OCI-LY3 (cell line): Measurements from ENCODE around the gene GRM4.

Source experiments
- H2AFZ ChIP-seq: fragments of 200-600, 300-600 bp; shearing (Covaris generic); 2 replicates; pipeline ENCODE4 v1.6.0; 2014; ENCODE audit warnings: antibody characterized with exemption, low read depth, low read length
- H3K27ac ChIP-seq: fragments of 200-600, 300-600 bp; sonication (generic); 2 replicates; pipeline ENCODE4 v1.5.1; 2014; ENCODE audit warnings: mild to moderate bottlenecking, low read length, moderate library complexity, mixed read lengths
- H3K27me3 ChIP-seq: fragments of 200-600, 300-600 bp; sonication (generic); 2 replicates; pipeline ENCODE4 v1.6.1; 2014; ENCODE audit warnings: low read depth, low read length, mixed read lengths
- H3K36me3 ChIP-seq: fragments of 200-600, 300-600 bp; sonication (generic); replicated peaks from 2 replicates; pipeline ENCODE3; 2014; ENCODE audit warnings: low read depth, low read length, mixed read lengths
- H3K4me1 ChIP-seq: fragments of 300-600, 200-600 bp; sonication (generic); 2 replicates; pipeline ENCODE4 v1.6.1; 2014; ENCODE audit warnings: low read length, mixed read lengths
- H3K4me2 ChIP-seq: fragments of 200-600, 300-600 bp; sonication (generic); 2 replicates; pipeline ENCODE4 v1.6.1; 2014; ENCODE audit warnings: low read length, mixed read lengths
- H3K4me3 ChIP-seq: fragments of 300-600, 200-600 bp; sonication (generic); 2 replicates; pipeline ENCODE4 v1.5.1; 2014; ENCODE audit warnings: antibody characterized with exemption, mild to moderate bottlenecking, low read length, moderate library complexity
- H3K79me2 ChIP-seq: fragments of 300-600, 200-600 bp; shearing (Covaris generic); 2 replicates; pipeline ENCODE4 v1.6.1; 2014; ENCODE audit warnings: mild to moderate bottlenecking, low read length, mixed read lengths
- H3K9ac ChIP-seq: fragments of 300-600, 200-600 bp; shearing (Covaris generic); 2 replicates; pipeline ENCODE4 v1.6.0; 2014; ENCODE audit warnings: mild to moderate bottlenecking, low read length, moderate library complexity
- H3K9me3 ChIP-seq: fragments of 200-600, 300-600 bp; shearing (Covaris generic); 2 replicates; pipeline ENCODE4 v1.6.1; 2014; ENCODE audit warnings: low read length, mixed read lengths; ENCODE audit not compliant: insufficient read depth
- H4K20me1 ChIP-seq: fragments of 200-600, 300-600 bp; sonication (generic); 2 replicates; pipeline ENCODE4 v1.6.1; 2016; ENCODE audit warnings: low read length, mixed read lengths; ENCODE audit not compliant: insufficient read depth
- CTCF ChIP-seq: fragments of 200-600, 300-600 bp; sonication (generic); IDR thresholded peaks from 2 replicates; pipeline ENCODE4 v1.5.1; 2014; ENCODE audit warnings: antibody characterized with exemption, low read length, low read depth
- EZH2phosphoT487 ChIP-seq: fragments of 200-600 bp; shearing (Covaris generic); IDR thresholded peaks from 2 replicates; pipeline ENCODE4 v1.6.1; 2018; ENCODE audit warnings: antibody characterized with exemption, mixed run types, low read depth

Gene GRM4

GRCh38 chr6:34113532-34113931 lies 32.4 kb downstream of the GRM4 start:
- TF ChIP-seq EZH2phosphoT487 (no peak), CTCF (no peak)

GRCh38 chr6:34112126-34112525 lies 33.8 kb downstream of the GRM4 start:
- no peak overlapping the region for H3K27ac ChIP-seq
- H3K9ac ChIP-seq: no peak overlapping the region
- H3K4me2 ChIP-seq: no peak overlapping the region
- H2AFZ ChIP-seq: no peak overlapping the region
- no peaks in the 10 kb centered on the region for H3K9me3 ChIP-seq
- no peak for TF ChIP-seq EZH2phosphoT487
- no peak for TF ChIP-seq CTCF
- H3K4me3 ChIP-seq: no peak overlapping the region
- no peaks in the 10 kb centered on the region for H3K4me1 ChIP-seq
- no peaks in the 10 kb centered on the region for H3K79me2 ChIP-seq
- H3K27me3 ChIP-seq: peaks cover 13% of the 10 kb centered on the region
- no peaks in the 10 kb centered on the region for H3K36me3 ChIP-seq
- no peaks in the 10 kb centered on the region for H4K20me1 ChIP-seq

More at GRCh38 chr6:34113532-34113931, 32.4 kb downstream of the GRM4 start:
- H3K36me3 ChIP-seq: no peaks in the 10 kb centered on the region
- no peak overlapping the region for H3K27ac ChIP-seq
- no peak overlapping the region for H3K9ac ChIP-seq
- no peaks in the 10 kb centered on the region for H4K20me1 ChIP-seq
- no peak overlapping the region for H3K4me2 ChIP-seq
- no peaks in the 10 kb centered on the region for H3K79me2 ChIP-seq
- no peaks in the 10 kb centered on the region for H3K9me3 ChIP-seq
- no peak overlapping the region for H2AFZ ChIP-seq
- H3K4me1 ChIP-seq: no peaks in the 10 kb centered on the region
- peaks cover 13% of the 10 kb centered on the region for H3K27me3 ChIP-seq
- no peak overlapping the region for H3K4me3 ChIP-seq

- no peak overlapping the region for H3K4me2 ChIP-seq
- TF ChIP-seq CTCF (no peak), EZH2phosphoT487 (no peak)
Observed at GRCh38 chr6:34110610-34111009, 35.3 kb downstream of the GRM4 start.

GRCh38 chr6:34108176-34108575 lies 37.7 kb downstream of the GRM4 start:
- H4K20me1 ChIP-seq: no peaks in the 10 kb centered on the region
- peaks cover 9% of the 10 kb centered on the region; the same call in 1 of the 2 replicates for H3K27me3 ChIP-seq

More at GRCh38 chr6:34110610-34111009, 35.3 kb downstream of the GRM4 start:
- Histone ChIP-seq H2AFZ (no peak overlapping the region), H4K20me1 (no peaks in the 10 kb centered on the region), H3K4me1 (no peaks in the 10 kb centered on the region), H3K9me3 (no peaks in the 10 kb centered on the region), H3K4me3 (no peak overlapping the region), H3K27me3 (peaks cover 13% of the 10 kb centered on the region), H3K9ac (no peak overlapping the region), H3K27ac (no peak overlapping the region), H3K79me2 (no peaks in the 10 kb centered on the region), H3K36me3 (no peaks in the 10 kb centered on the region)

More at GRCh38 chr6:34108176-34108575, 37.7 kb downstream of the GRM4 start:
- H3K36me3 ChIP-seq: no peaks in the 10 kb centered on the region
- H3K9me3 ChIP-seq: no peaks in the 10 kb centered on the region
- no peak overlapping the region for H3K4me2 ChIP-seq
- H3K27ac ChIP-seq: no peak overlapping the region
- H3K79me2 ChIP-seq: no peaks in the 10 kb centered on the region
- no peak overlapping the region for H3K9ac ChIP-seq
- no peak overlapping the region for H2AFZ ChIP-seq
- TF ChIP-seq CTCF: no peak
- TF ChIP-seq EZH2phosphoT487: no peak
- no peaks in the 10 kb centered on the region for H3K4me1 ChIP-seq
- H3K4me3 ChIP-seq: no peak overlapping the region
